ENCODE data around the gene TCTN2.

- no peak for TF ChIP-seq CTCF (conservative IDR thresholded peaks at IDR 0.05; ENCODE audit: low read depth, low read length)
- no peak for TF ChIP-seq SMC3 (IDR thresholded peaks at IDR 0.05; ENCODE audit: low read depth, low read length)
- no peak for TF ChIP-seq RAD21 (IDR thresholded peaks at IDR 0.05; ENCODE audit: low read length)
- no peak for TF ChIP-seq POLR2A (IDR thresholded peaks at IDR 0.05; ENCODE audit: low read depth, low read length)
- no peak for TF ChIP-seq RCOR1 (IDR thresholded peaks at IDR 0.05; ENCODE audit: insufficient replicate concordance, low read length)
- no peak for TF ChIP-seq USF2 (IDR thresholded peaks at IDR 0.05; ENCODE audit: low read depth, low read length)
- TF ChIP-seq CHD1 (IDR thresholded peaks at IDR 0.05; ENCODE audit: low read depth, low read length): no peak
- no peak for TF ChIP-seq BHLHE40 (IDR thresholded peaks at IDR 0.05; ENCODE audit: low read depth, low read length)
- no peak for TF ChIP-seq FOS (IDR thresholded peaks at IDR 0.05; ENCODE audit: low read depth, low read length)
- no peak for TF ChIP-seq MAFK (IDR thresholded peaks at IDR 0.05; ENCODE audit: low read depth, low read length)
Observed at GRCh38 chr12:123726244-123726643, 55.3 kb downstream of the TCTN2 start.

All from IMR-90 (cell line).